GM19397 (cell line): ENCODE measurements around the gene POLR3H.
"Not testable (repeated sequence)": the region's sequence is repeated elsewhere in the genome, so short reads cannot be mapped to it uniquely, and the experiment has no call there.

Experiments used
- ATAC-seq: cut with Tn5 transposase; IDR thresholded peaks from one replicate; pipeline ENCODE4 v1.9.1; 2021; ENCODE audit warnings: mild to moderate bottlenecking, moderate library complexity; ENCODE audit not compliant: unreplicated experiment

POLR3H gene

DNA sequence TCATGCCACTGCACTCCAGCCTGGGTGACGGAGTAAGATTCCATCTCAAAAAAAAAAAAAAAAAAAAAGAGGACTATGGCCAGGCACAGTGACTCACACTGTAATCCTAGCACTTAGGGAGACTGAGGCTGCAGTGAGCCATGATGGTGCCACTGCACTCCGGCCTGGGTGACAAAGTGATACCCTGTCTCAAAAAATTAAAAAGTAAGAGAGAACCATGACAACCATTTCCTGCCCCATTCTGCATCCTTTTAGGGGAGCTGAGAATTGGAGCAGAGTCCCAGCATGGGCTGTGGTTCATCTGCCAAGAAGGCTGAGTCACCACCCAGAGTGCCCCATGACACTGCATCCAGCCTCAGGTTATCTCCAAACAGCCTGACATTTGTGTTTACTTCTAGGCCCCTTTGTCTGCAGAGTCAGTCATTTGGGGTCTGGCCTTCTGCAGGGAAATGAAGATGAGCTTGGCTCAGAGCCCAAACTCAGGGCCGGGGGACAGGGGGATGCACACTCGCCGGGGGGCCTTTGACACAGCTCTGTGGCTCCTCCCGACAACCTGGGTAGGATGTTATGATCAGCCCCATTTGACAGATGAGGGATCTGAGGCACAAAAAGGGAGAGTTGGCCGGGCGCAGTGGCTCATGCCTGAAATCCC is 21.3 kb upstream of the POLR3H start:
- no peak for ATAC-seq

- ATAC-seq = no peak
Observed at GRCh38 chr22:41564563-41564962, 20.3 kb upstream of the POLR3H start.

- ATAC-seq = no peak
Observed at GRCh38 chr22:41563051-41563711, 18.9 kb upstream of the POLR3H start.

DNA sequence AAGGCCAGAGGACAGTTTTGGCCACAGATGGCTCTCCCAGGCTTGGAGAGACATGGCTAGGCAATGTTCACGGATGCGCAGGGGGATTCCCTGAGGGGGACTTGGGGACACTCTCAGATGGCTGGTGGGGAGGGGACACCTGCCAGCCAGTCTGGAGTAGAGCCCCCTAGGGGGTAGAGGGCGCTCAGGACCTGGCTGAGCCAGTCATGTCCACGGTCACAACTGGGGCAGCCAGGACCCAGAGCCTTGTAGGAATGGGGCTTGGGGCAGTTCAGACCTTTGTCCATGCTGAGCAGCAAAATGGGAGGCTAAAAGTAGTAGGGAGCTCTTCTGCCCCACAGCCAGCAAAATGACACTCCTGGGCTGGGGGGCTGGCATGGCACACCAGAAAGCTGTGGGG is 18.2 kb upstream of the POLR3H start:
- no peak for ATAC-seq

GRCh38 chr22:41561788-41562187 is 17.5 kb upstream of the POLR3H start:
- no peak for ATAC-seq

DNA sequence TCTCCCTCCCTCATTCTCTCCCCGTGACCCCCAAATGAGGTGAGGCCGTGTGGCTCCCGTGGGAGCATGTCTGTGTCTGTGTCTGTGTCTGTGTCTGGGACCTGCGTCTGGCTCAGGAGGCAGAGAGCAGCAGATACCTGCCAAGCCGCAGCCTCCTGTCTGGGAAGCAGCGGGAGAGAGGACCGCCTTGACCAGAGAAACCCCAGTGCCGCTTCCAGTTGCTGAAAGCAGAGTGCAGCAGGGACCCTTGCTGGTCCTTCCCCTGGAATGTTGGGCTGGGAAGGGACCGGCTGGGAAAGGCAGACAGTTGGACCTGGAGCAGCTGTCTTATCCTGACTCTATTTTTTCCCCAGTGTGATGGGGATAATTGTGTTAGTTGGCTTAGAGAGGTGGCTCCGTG is 17.1 kb upstream of the POLR3H start:
- no peak for ATAC-seq

- no peak for ATAC-seq
Observed at GRCh38 chr22:41560095-41560471, 15.8 kb upstream of the POLR3H start.

- ATAC-seq = not testable (repeated sequence)
Observed at GRCh38 chr22:41558241-41558630, 14.0 kb upstream of the POLR3H start.

DNA sequence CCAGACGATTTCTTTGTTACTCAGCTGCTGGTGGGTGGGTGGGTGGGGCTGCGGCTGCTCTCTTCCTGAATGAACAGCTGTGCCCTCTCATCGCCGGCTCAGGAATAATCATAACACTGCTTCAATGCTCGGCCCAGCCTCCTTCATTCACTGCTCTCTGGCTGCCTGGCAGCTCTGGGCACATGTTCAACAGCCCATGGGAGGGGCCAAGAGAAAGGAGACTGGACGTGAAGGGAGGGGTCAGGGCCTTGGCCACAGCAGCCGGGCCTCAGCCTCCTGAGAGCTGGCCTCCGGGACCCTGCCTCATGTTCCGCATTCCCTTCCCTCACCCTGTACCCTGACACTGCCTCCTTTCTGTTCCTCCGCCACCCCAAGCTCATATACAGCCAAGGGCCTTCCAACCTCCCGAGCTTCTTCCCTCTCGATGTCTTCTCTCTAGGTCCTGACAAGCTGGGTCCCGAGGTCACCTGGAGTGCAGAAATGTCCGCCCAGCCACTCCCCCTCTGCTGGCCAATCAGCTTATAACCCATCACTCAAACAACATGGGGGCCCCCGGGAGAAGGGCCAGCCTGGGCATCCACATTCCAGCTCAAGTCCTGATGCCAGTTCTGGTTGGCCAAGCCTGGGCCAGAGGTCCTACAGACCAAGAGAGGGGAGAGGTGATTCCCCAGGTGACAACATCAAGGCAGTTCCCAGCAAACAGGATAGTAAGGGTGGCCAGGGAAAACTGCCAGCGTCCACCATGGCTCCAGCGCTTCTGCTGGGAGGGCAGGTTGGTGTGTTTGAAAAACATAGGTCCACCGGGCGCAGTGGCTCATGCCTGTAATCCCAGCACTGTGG is 13.4 kb upstream of the POLR3H start:
- no peak for ATAC-seq

- no peak for ATAC-seq
Observed at GRCh38 chr22:41556561-41556960, 12.3 kb upstream of the POLR3H start.

DNA sequence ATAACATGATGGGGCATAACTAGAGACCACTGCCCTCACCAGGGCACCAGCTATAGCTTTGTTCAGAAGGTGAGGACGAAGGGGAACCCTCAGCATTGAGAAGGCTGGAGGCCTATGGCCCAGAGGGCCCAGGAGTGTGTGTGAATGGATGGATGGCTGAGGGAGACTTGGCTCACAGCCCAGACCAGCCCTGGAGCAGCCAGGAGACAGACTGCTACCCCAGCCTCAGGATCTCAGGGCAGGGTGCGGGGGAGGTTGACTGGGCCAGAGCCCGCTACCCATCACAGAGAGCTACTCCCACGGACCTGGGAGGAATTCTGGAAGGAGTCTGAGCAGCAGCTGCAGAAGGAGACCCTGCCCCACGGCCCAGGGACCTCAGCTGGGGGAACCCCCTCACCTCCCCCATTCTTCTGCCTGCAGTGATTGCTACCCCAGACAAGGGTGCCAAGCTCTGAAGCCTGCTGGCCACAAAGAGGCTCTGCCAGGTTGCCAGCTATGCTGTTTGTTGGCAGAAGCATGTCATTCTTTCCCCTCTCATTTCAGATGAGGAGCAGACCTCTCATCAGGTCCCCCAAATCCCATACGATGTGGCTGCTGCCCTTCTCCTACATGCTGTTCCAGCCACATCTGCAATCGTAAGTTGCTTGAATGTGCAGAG is 11.2 kb upstream of the POLR3H start:
- no peak for ATAC-seq

- ATAC-seq = no peak
Observed at GRCh38 chr22:41551877-41552582, 7.8 kb upstream of the POLR3H start.

GRCh38 chr22:41550952-41551491 is 6.8 kb upstream of the POLR3H start:
- ATAC-seq = no peak

GRCh38 chr22:41548830-41549211 is 4.6 kb upstream of the POLR3H start:
- ATAC-seq = no peak

DNA sequence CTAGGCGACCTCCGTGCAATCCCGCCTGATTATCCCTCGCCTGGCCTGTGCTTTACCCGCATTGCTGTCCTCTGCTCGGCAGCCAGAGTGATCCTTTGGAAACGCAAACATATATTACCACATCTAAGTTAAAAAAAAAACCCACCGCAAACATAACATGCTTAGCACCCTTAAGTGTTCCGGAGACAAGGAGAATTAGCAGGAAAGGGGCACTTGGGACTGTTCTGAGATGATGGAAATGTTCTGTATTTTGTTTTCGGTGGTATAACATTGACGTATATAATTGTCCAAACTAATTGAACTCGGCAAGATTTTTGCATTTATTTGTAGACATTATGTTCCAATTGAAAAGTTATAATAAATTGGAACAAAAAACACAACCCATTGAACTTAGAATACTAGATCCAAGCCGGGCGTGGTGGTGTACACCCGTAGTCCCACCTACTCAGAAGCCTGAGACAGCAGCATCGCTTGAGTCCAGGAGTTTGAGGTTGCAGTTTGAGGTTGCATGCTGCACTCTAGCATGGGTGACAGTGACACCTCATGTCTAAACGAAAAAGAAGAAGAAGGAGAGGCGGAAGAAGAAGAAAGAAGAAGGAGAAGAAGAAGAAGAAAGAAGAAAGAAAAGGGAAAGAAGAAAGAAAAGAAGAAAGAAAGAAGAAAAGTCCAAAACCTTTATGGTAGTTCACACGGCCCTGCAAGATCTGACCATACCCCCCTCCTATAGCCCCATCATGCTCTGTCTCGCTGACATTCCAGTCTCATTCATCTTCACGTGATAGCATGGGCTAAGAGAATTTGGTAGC is 604 bp upstream of the POLR3H start:
- ATAC-seq = no peak

GRCh38 chr22:41542224-41542623 is 2.0 kb downstream of the POLR3H start:
- no peak for ATAC-seq

DNA sequence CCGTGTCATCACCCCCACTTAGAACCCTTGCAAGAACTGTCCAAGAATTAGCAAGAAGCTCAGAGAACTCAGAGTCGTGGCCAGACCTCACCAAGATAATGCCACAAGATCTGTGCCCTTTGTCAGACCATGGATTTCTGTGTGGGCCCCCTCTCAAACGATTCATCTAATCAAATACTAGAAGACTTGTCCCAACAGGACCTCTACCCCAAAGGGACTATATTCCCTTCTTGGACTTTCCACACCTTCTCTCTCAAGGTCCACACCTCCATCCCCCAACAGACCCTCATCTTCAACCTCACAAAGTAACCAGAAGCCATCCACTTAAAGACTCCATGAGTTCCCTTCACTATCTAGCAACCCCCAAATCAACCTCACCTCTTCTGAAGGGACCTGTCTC is 2.8 kb downstream of the POLR3H start:
- ATAC-seq = no peak

- no peak for ATAC-seq
Observed at GRCh38 chr22:41540365-41540764, 3.9 kb downstream of the POLR3H start.

GRCh38 chr22:41540006-41540315 is 4.3 kb downstream of the POLR3H start:
- no peak for ATAC-seq
